Transverse colon (tissue), 4 donors: ENCODE results near the gene DHRS12. TPM values are rescaled to one million over a fixed set of nuclear protein-coding genes. Genes with fewer than 3 reads are reported as not detected.

Experiments used
- DNase-seq: peaks from one replicate; pipeline ENCODE4 v3.0.0-alpha.2; 2019
- H3K27ac ChIP-seq, 4 donors: fragments of 200-600 bp; sonication (generic); 2 replicates each; pipeline ENCODE4 v1.5.1; 2016 to 2018; ENCODE audit warnings: inconsistent platforms in 4 of 4
- H3K27me3 ChIP-seq: fragments of 200-600 bp; sonication (generic); 2 replicates; pipeline ENCODE4 v1.5.1; 2017; ENCODE audit warnings: inconsistent platforms
- H3K36me3 ChIP-seq, 4 donors: fragments of 200-600 bp; sonication (generic); 2 replicates each; pipeline ENCODE4 v1.5.1; 2017 to 2019; ENCODE audit warnings: inconsistent platforms in 4 of 4
- H3K4me1 ChIP-seq, 4 donors: fragments of 200-600 bp; sonication (generic); 2 replicates each; pipeline ENCODE4 v1.5.1; 2017 to 2020; ENCODE audit warnings: inconsistent platforms in 4 of 4
- H3K4me3 ChIP-seq, 4 donors: fragments of 200-600 bp; sonication (generic); 1 replicate in 1 of 4; 2 replicates in 3 of 4; pipeline versions ENCODE4 v1.5.1 to v1.6.1; 2017 to 2019; ENCODE audit warnings: inconsistent platforms in 4 of 4
- H3K9me3 ChIP-seq, 2 donors: fragments of 200-600 bp; sonication (generic); 2 replicates each; pipeline ENCODE4 v1.5.1; 2017 to 2019; ENCODE audit warnings: inconsistent platforms in 2 of 2
- EP300 ChIP-seq: sonication (generic); formaldehyde crosslinking; IDR thresholded peaks from one replicate; pipeline ENCODE4 v1.6.1; 2017; ENCODE audit warnings: antibody characterized with exemption, low read depth
- POLR2A ChIP-seq: fragments of 450-650 bp; IDR thresholded peaks from one replicate; pipeline ENCODE4 v1.6.1; 2016; ENCODE audit warnings: antibody characterized with exemption, mild to moderate bottlenecking, moderate library complexity
- POLR2AphosphoS5 ChIP-seq, 3 donors: sonication (generic); formaldehyde crosslinking; IDR thresholded peaks; one replicate each; pipeline ENCODE4 v1.6.1; 2016; ENCODE audit warnings: antibody characterized with exemption in 3 of 3
- WGBS, 2 donors: methylation state at CpG; one replicate each; pipeline ENCODE4 v1.1.5; 2018; ENCODE audit warnings: low coverage in 1 of 2; 5-methylcytosine and 5-hydroxymethylcytosine counted together
- in situ Hi-C, 4 donors: fragments of 200-750 bp; cut with MboI; loops; one replicate each; pipeline versions ENCODE4 v1.15.0 to v1.15.1; 2017; ENCODE audit warnings: low sequenced_read_pairs in 3 of 4, low pct_ligation_motif_present in 1 of 4, low pct_unique_long_range_greater_than_20kb in 1 of 4
- intact Hi-C: fragments of 100-400 bp; cut with DNase I; formaldehyde crosslinking; loops from one replicate; pipeline ENCODE4 v1.15.1; 2023; ENCODE audit warnings: low total_unique reads
- total RNA-seq, 4 donors: library from RNA; depleted of rRNA; stranded (reverse); fragments of >200 nt; gene quantifications; one replicate each; pipeline ENCODE4 v1.1.0, GENCODE V29; 2016
- TF ChIP-seq, protein P1 (sequence below), 5 experiments: fragments of 200-600 bp in 3 of 5; fragments of 450-650 bp in 2 of 5; sonication (generic) in 3 of 5; IDR thresholded peaks; 1 replicate in 2 of 5; 2 replicates in 3 of 5; pipeline ENCODE4 v1.5.1; 2016 to 2017; ENCODE audit warnings: antibody characterized with exemption in 5 of 5, inconsistent platforms in 3 of 5, mild to moderate bottlenecking in 2 of 5, moderate library complexity in 1 of 5

DHRS12 gene
- total RNA-seq, 4 donors from 2014 or later = 5.2 to 17.8 (median 13.5) TPM

DNA sequence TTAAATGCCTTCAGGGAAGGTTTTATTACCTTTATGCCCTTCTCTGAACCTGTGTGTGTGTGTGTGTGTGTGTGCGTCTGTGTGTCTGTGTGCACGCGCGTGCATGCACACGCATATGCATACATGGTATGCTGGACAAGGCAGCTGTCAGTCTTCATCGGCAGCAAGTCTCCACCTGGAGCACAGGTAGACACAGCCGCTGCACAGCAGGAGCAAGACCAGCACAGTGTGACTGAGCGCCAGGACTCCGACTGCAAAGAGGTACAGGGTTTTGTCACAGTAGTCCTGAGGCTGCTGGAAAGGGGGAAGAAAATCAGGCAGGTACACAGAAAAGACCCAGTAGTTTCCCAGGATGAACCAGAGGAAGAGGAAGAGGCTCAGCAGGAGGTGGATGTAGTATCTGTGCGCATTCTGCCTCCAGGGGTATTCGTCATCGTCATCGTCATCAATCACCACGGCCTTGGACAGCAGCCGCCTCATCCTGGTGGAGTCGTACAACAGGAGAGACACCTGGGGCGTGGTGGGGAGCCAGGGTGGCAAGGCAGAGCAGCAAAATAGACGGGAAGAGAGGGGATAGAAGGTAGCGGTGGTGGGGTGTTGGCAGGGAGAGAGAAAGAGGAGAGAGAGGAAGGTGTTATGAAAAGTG is 12.8 kb upstream of the DHRS12 start:
- TF ChIP-seq, protein P1, sequence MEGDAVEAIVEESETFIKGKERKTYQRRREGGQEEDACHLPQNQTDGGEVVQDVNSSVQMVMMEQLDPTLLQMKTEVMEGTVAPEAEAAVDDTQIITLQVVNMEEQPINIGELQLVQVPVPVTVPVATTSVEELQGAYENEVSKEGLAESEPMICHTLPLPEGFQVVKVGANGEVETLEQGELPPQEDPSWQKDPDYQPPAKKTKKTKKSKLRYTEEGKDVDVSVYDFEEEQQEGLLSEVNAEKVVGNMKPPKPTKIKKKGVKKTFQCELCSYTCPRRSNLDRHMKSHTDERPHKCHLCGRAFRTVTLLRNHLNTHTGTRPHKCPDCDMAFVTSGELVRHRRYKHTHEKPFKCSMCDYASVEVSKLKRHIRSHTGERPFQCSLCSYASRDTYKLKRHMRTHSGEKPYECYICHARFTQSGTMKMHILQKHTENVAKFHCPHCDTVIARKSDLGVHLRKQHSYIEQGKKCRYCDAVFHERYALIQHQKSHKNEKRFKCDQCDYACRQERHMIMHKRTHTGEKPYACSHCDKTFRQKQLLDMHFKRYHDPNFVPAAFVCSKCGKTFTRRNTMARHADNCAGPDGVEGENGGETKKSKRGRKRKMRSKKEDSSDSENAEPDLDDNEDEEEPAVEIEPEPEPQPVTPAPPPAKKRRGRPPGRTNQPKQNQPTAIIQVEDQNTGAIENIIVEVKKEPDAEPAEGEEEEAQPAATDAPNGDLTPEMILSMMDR (IDR thresholded peaks at IDR 0.05) = no peak
- TF ChIP-seq EP300 = no peak
- TF ChIP-seq POLR2AphosphoS5 (IDR thresholded peaks at IDR 0.05) = no peak
- TF ChIP-seq POLR2A = no peak
- peaks cover 5 to 13% (median 10%) of the 10 kb centered on the region in 4 donors for H3K4me1 ChIP-seq
- H3K27ac ChIP-seq = no peak overlapping the region
- intact Hi-C loops = no loop called here
- H3K27me3 ChIP-seq = no peaks in the 10 kb centered on the region
- H3K36me3 ChIP-seq = no peaks in the 10 kb centered on the region
- no peak for DNase-seq
- no peak overlapping the region for H3K4me3 ChIP-seq
- 75 to 86% methylated on average over 15 to 19 of the region's 19 CpGs for WGBS, 2 donors
- no peaks in the 10 kb centered on the region for H3K9me3 ChIP-seq
- in situ Hi-C loops = loop anchor here in 1 of 4 donors (25.0 kb wide), 2 partner anchors 321 to 621 kb away; partner anchors contain the start of gene NEK5

DNA sequence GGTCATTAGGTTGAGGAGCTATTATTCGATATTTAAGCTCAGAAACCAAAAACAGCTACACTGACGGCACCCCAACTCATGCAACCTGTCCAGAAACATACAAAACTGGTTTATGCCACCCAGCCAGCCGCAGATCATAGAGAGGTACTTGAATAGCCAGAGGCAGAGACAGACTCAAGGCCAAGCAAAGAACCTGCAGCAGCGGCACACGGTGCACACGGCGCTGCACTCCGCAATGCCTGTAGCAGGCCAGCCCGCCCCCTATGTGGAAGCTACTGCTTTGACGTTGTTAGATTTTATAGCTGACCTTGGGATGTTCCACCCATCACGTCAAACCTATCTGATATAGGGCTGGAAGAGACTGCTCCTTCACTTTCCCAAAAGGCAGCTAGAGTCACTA is 11.9 kb upstream of the DHRS12 start:
- H3K4me3 ChIP-seq = no peak overlapping the region
- intact Hi-C loops = no loop called here
- TF ChIP-seq EP300 (no peak), POLR2A (no peak), POLR2AphosphoS5 (IDR thresholded peaks at IDR 0.05) (no peak)
- TF ChIP-seq, protein P1 (IDR thresholded peaks at IDR 0.05) = no peak
- H3K27me3 ChIP-seq = no peaks in the 10 kb centered on the region
- peaks cover 5 to 13% (median 10%) of the 10 kb centered on the region in 4 donors for H3K4me1 ChIP-seq
- 40 to 48% methylated on average over 1 to 11 of the region's 11 CpGs for WGBS, 2 donors
- H3K9me3 ChIP-seq = no peaks in the 10 kb centered on the region
- DNase-seq = no peak
- no peaks in the 10 kb centered on the region for H3K36me3 ChIP-seq
- in situ Hi-C loops = loop anchor here in 1 of 4 donors (25.0 kb wide), 2 partner anchors 321 to 621 kb away; partner anchors contain the start of gene NEK5
- H3K27ac ChIP-seq = no peak overlapping the region

DNA sequence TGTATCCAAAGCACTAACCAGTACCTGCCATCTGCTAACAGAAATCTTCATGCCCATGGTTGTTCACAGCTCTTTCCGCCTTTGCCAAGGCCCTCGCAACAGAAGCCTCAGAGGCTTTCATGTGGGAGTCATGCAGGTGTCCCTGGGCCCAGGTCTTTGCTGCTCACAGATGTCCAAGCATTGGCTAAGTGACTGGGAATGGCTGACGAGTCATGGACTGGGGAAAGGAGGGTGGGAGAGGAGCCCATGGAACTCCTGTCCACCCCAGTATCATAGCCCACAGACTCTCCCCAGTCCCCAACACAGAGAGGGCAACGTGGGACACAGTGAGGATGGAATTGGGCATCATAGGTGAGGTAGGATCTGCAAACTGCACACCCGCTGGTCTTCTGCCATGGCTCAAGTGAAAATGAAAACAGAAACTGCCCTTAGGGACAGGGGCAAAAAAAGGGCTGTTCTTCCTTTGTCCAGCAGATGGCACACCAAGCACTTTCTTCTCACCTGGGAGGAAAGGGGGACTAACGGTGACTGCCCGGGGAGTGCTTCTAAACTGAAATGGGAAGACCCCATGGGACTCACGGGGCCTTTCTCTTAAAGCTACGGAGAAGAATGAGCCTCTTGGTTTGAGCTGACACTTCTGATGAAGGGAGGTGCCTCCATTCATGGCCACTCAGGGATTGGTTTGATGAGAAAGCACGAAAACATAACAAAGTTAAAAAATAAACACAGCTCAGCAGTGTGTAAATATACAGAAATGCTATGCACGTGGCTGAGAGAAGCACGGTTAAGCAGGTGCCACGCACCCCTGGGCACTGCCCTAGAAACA is 11.1 kb upstream of the DHRS12 start:
- in situ Hi-C loops = loop anchor here in 1 of 4 donors (25.0 kb wide), 2 partner anchors 322 to 622 kb away; partner anchors contain the start of gene NEK5
- peak overlapping the region in 1 of 4 donors; percentile 46 for H3K27ac ChIP-seq
- no peaks in the 10 kb centered on the region for H3K36me3 ChIP-seq
- H3K27me3 ChIP-seq = no peaks in the 10 kb centered on the region
- peak overlapping the region in 1 of 4 donors; percentile 12 for H3K4me3 ChIP-seq
- DNase-seq = peak; percentile 83
- 12 to 21% methylated on average over 6 to 13 of the region's 13 CpGs for WGBS, 2 donors
- H3K9me3 ChIP-seq = no peaks in the 10 kb centered on the region
- intact Hi-C loops = no loop called here
- peaks cover 5 to 13% (median 10%) of the 10 kb centered on the region in 4 donors for H3K4me1 ChIP-seq
- TF ChIP-seq, protein P1 (IDR thresholded peaks at IDR 0.05) = peak; percentile 80 to 85 (median 82)
- TF ChIP-seq POLR2AphosphoS5 (IDR thresholded peaks at IDR 0.05) (no peak), EP300 (no peak), POLR2A (no peak)

DNA sequence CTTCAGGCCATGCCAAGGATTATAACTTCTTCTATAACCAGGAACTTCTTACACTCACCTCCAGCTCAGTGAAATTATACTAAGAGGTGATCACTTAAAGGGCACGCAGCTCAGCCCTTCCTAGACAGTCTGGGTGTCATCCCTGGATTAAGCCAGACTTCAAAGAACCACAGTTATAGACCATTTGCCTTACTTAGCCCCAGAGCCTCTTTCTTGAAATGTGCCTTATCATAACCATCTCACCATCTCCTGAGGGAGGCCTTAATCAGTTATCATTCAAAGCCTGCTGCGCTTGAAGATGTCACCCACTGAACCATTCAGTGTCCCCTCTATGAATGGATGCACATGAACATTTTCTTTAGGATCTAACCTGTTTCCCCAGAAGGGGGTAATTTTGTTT is 10.1 kb upstream of the DHRS12 start:
- TF ChIP-seq, protein P1 (IDR thresholded peaks at IDR 0.05) = no peak
- TF ChIP-seq POLR2A (no peak), POLR2AphosphoS5 (IDR thresholded peaks at IDR 0.05) (no peak), EP300 (no peak)
- Histone ChIP-seq H3K4me3 (no peak overlapping the region), H3K27ac (no peak overlapping the region), H3K4me1 (peaks cover 5 to 13% (median 10%) of the 10 kb centered on the region in 4 donors), H3K36me3 (no peaks in the 10 kb centered on the region), H3K9me3 (no peaks in the 10 kb centered on the region), H3K27me3 (no peaks in the 10 kb centered on the region)
- DNase-seq = no peak
- 98% methylated on average over 2 of the region's 2 CpGs; no CpG with 5 or more reads in 1 of the 2 donors for WGBS, 2 donors
- in situ Hi-C loops (loop anchor here in 1 of 4 donors (25.0 kb wide), 2 partner anchors 323 to 623 kb away; partner anchors contain the start of gene NEK5), intact Hi-C loops (no loop called here)
